Fibroblast of skin of right quadriceps (primary cell): ENCODE results near the gene CRIP1.

Experiments used
- DNase-seq: peaks from one replicate; pipeline ENCODE4 v3.0.0-alpha.2; 2013

Gene CRIP1

DNA sequence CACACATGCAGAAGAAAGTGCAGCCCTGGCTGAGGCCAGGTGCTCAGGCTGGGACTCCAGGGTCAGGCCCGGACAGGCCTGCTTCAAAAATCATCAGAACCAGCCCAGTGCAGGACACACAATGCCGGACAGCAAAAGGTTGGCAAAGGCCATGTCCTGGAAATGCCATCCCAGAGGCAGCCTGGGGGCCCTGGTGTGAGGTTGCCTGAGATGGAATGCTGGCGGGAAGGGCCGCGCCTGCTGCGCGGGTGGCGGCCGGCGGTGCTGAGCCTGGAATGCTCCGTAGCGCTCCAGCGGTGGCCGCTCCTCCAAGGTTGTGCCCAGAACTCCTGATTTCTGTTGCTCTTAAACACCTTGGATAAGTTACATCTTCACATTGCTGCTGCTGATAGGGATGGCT, 33.7 kb upstream of the CRIP1 start:
- DNase-seq: no peak

DNA sequence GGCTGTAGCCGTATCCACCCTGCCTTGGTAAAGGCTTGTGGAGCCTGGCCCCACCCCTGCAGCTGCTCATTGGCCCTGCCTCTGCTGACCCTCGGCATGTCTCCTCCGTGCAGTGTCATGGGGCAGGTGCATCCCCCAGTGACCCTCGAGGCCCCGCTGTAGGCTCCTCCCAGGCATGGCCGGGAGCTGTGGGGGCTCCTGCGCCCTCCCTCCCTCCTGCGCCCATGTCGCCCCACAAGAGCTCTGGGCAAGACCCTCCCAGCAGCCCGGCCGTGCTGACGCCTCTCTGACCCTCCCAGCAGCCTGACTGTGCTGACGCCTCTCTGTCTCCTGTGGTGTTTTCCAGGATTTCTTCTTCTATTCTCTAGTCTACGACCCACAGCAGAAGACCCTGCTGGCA, 32.8 kb upstream of the CRIP1 start:
- no peak for DNase-seq

DNA sequence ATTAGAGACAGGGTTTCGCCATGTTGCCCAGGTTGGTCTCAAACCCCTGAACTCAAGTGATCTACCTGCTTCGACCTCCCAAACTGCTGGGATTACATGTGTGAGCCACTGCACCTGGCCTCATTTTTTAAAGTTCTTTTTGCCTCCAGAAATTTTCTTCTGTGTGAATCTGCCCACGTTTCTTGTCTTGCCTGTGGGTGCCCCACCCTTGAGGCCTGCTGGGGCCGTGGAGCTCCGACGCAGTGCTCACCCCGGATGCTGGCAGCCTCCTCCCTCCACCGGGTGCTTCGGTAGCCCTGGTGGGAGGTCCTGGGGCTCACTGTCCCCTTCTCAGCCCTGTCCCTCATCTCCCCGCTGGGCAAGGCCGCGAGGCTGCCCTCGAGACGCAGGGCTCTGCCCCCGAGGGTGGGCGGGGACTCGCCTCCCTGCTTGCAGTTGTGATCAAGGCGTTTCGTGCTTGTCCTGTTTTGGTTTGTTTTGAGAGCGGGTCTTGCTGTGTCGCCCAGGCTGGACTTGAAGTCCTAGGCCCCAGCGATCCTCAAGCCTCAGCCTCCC, 31.5 kb upstream of the CRIP1 start:
- DNase-seq: no peak

DNA sequence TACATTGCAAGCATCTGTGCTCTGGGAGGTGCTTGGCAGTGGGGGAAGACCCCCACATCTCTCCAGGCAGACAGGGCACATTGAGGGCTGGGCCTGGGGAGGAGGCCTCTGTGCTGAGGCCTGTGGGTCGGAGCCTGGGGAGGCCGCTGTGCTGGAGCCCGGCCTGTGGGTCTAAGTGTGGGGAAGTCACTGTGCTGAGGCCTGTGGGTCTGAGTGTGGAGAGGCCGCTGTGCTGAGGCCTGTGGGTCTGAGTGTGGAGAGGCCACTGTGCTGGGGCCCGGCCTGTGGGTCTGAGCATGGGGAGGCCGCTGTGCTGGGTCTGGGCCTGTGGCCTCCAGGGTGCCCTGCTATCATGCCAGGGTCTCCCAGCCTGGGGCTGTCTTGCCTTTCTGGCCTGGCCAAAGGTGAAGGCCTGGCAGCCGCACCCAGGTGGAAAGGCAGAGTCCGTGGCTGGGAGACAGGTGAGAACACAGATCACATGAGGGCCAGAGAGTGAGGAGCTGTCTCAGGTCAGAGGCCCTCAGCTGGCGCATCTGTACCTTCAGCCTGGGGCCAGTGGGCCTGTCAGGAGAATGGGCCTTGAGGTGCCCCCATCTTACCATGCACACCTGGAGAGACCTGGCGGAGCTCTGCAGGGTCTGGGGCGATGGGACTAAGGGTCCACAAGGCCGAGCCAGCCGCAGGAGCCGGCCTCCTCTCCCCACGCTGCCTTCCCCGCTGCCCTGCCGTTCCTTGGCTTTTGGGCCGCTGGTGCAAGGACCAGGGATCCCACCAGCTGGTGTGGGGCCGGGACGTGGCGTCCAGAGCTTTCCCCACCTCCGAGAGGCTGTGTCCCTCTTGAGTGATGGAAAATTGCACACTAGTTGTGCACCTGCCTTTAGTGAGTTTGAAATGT, 30.7 kb upstream of the CRIP1 start:
- DNase-seq: no peak

DNA sequence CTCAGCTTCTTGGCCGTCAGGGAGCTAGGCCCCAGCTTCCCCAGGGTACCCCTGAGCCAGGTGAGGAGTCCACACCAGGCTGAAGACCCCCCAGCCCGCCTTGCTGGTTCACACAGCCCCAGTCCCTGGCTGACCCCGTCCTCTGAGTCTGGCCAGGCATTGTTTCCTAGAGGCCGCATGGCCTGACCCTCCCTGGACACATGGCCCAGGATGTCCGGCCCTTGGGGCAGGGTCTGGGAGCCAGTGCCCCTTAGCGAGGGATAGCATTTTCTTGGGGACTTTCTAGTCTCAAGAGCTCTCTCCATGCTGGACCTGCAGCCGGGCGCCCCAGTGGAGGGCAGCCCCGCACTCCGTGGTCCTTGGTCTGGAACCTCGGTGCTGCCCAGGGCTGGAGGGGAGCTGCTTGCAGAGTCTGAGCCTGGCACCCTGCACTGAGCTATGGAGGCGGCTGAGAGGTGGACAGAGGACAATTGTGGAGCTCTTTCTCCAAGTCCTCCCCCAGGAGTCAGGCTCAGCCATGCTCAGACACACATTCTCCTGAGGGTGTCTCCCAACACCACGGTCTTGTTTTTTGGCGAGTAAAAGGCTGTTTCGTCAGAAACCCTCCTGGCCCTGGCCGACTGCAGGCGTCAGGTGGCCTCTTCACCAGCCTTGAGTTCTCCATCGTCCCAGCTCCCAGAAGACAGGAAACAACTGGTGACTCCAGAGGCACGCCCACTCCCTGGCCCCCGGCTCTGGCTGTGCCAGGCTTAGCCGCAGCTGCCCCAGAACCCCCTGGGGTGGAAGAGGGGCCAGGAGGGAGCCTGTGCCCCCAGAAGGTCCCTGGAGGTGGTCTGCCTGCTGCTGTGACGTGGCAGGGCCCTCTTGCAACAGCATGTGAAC, 29.7 kb upstream of the CRIP1 start:
- no peak for DNase-seq

DNA sequence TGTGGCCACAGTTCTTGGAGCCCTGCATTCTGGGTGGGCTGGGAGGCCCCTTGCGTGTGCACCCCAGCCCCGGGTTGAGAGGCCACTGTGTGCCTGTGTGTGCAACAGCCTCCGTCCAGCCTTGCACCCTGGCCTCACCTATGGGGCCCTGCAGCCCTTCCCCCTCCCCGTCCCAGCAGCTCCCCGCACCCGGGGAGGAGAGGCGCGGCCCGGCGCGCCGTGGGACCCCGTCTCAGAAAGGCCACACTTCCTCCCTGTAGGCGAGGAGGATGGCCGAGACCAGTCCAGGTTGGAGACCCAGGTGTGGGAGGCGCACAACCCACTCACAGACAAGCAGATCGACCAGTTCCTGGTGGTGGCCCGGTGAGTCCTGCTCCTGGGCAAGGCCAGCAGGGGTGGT, 28.7 kb upstream of the CRIP1 start:
- DNase-seq: no peak

DNA sequence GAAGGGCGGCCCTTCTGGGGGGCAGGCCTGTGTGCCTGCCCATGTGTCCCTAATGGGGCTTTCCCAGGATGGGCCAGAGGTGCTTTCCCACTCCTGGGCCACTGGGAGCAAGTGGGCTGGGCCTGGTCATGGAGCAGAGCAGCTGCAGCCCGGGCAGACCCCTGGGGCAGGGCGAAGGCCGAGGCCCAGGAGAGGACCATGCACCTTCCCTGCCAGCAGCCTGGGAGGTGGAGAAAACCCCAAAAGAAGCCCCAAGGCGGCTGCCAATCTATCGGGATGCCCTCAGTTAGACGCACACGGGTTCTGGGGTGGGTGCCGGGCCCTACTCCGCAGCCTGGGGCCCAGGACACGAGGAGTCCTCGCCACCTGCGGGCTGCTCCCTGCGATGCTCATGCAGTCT, 28.1 kb upstream of the CRIP1 start:
- DNase-seq: no peak

DNA sequence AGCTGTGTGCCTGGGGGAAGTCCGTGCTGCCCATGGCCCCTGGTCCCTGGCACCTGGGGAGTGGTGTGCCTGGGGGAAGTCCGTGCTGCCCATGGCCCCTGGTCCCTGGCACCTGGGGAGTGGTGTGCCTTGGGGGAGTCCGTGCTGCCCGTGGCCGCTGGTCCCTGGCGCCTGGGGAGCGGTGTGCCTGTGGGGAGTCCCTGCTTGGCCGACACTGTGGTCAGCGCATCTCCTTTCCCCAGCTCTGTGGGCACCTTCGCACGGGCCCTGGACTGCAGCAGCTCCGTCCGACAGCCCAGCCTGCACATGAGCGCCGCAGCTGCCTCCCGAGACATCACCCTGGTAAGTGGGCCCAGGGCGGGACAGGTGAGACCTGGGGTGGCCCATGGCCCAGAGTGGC, 26.6 kb upstream of the CRIP1 start:
- DNase-seq: no peak

DNA sequence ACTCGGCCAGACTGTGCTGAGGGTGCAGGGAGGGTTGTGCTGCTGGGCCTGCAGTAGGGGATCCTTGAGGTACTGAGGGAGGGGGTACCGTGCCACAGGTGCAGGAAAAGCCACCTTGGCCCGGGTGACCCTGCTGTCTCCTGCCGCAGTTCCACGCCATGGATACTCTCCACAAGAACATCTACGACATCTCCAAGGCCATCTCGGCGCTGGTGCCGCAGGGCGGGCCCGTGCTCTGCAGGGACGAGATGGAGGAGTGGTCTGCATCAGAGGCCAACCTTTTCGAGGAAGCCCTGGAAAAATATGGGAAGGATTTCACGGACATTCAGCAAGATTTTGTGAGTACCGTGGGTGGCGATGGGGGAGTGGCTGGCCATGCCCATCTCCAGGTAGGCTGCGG, 26.1 kb upstream of the CRIP1 start:
- DNase-seq: no peak

DNA sequence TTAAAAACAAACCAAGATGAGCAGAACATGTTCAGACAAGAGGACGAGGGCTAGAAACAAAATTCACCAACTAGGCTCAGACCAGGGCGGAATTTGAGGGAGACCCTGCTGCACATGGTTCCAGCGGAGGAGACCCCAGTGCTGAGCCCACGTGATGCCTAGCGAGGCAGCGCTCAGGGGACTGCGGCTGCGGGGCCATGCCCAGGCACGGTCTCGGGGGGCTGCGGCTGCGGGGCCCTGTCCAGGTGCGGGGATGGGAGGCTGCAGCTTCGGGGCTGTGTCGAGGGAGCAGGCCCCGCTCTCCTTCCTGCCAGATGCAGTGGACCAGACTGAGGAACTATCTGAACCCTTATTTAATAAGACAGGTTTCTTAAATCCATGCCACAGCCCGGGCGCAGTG, 24.8 kb upstream of the CRIP1 start:
- no peak for DNase-seq

DNA sequence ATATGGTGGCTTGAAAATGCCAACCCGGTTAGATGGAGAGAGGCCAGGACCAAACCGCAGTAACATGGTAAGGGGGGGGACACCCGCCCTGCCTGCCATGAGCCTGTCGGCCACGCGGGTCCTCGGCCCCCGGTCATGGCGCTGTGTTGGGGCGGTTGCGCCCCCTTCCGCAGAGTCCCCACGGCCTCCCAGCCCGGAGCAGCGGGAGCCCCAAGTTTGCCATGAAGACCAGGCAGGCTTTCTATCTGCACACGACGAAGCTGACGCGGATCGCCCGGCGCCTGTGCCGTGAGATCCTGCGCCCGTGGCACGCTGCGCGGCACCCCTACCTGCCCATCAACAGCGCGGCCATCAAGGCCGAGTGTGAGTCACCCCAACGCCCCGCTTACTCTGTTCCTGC, 22.2 kb upstream of the CRIP1 start:
- DNase-seq: no peak

DNA sequence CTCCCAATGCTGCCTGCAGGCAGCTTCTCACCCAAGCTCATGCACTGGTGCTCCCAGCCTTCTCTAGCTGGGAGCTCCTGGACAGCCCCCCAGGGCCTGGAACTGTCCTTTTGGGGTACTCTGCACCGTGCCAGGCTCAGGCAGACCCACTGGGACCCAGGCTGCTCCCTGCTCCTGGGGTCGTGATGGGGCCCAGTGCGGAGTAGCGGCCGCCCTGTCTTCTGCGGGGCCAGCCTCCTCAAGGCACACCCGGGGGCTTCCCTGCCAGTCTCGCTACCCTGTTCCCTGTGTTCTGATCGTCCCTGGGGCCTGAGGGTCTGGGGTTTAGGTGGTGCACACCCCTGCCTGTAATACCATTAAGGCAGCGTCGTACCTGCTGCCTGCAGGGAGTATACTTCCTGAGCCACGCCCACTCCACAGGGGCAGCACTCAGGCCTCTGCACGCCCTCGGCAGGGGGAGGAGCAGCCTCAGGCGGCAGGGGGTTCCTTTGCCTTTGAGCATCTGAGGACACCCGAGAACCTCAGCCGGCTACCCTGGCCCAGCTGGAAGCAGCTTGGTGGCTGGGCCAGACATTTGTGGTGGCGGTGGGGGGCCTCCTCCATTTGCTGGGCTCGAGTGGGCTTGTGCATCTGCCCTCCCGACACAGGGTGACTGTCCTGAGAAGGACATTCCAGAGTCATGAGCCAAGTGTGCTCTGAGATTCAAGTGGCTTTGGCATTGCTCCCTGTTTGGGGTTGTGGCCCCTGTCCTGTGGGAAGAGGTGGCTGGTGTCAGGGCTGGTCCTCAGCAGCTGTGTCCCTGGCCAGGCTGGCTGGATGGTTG, 21.3 kb upstream of the CRIP1 start:
- no peak for DNase-seq

DNA sequence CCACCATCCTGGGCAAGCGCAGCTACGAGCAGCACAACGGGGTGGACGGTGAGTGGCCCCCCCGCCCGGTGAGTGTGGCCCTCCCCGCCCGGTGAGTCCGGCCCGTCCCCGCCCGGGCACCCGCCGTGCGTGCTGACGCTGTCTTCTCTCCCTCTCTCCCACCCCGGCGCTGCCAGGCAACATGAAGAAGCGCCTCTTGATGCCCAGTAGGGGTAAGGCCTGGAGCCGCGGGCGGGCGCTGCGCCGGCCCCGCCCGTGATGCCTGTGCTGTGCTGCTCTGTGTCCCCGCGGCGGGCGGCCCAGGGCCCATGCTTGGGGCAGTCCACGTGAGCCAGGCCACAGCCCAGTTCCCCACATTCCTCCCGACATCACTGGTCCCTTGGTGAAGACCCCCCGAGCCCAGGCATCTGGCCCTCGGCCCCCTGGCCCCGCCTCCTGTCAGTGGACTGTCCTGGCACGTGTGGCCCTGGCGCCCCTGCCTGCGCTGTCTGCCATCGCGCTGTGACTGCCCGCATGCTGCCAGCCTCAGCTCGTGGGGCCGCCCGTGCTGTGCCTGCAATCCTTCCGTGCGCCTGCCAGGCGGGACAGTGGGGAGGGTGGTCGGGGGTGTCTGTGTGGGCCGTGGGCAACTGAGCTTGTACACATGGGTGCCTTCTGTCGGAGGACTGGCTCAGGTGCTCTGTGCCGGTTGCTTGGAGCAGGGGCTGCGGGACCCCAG, 20.0 kb upstream of the CRIP1 start:
- DNase-seq: no peak

DNA sequence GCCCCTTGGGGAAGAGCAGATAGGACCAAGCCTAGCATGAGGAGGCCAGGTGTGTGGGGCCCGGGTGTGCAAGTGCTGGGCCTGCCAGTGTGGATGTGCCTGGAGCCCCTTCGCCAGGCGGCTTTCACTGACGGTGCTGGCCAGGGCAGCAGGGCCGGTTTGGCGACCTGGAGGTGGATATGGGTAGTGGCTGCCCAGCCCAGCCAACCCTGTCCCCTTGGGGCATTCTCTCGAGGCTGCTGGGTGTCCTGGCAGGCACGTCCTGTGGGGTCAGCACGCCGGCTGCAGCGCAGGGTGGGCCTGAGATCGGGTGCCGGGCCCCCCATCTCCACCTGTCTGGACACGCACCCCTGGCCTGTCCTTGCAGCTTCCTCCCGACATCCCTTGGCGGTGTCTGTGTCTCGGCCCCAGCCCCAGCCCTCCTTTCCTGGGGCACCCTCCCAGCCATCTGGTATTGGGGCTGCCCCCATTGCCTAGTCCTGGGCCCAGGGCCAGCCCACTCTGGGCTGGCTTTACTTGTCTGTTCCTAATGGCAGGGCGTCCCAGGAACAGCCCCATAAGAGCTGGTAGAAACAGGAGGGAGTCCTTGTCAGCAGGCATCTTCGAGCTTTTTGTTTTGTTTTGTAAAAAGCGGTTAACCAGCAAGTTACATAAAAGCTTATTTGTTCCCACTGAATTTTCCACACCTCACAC, 19.3 kb upstream of the CRIP1 start:
- DNase-seq: no peak

DNA sequence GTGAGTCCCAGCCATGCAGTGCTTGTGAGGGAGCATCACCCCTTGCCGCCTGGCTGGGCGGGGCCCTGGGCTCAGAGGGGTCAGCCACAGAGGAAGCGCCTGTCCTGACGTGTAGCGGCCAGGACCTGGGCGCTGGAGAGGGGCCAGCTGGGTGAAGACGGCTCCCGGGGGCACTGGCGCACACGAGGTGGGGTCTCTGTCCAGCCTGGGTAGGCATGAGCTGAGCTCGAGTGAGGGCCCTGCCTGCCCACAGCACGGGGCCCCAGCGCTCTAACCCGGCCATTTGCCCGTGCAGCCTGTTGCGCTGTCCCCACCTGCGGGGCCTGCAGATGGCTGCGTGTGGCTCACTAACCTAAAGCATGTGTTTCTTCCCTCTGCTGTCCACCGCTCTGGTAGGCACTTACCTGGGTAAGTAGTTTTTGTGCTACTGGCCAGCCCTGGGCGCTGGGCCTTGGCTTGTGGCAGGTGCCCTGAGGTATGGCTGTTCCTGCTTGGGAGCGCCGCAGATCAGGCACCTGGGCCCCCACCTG, 18.7 kb upstream of the CRIP1 start:
- DNase-seq: no peak

DNA sequence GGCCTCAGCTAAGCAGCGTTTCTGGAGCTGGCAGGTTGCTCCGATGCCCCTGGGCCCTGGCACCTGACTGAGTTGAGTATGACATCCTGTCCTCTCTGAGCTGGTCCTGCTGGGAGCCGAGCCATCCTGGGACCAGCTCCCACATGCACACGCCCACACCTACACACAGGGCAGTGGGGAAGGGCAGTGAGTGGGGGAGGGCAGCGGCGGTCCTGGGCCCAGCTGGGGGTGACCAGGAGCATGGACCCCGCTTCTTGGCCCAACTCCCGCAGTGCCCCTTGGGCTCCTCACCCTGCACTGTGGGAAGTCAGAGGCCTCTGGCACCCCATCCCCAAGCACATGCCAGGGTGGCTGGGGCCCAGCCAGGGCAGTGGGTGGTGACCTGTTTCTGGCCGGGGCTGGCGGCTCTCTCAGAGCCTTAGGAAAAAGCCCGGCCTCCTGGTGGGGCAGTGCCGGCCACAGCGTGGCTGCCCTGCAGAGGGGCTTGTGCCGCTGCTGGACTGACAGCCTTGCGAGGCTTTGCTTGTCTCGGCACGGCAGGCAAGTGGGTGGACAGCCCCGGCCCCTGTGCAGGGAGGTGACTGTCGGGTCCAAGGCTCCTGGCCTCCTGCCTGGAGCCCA, 18.0 kb upstream of the CRIP1 start:
- no peak for DNase-seq

DNA sequence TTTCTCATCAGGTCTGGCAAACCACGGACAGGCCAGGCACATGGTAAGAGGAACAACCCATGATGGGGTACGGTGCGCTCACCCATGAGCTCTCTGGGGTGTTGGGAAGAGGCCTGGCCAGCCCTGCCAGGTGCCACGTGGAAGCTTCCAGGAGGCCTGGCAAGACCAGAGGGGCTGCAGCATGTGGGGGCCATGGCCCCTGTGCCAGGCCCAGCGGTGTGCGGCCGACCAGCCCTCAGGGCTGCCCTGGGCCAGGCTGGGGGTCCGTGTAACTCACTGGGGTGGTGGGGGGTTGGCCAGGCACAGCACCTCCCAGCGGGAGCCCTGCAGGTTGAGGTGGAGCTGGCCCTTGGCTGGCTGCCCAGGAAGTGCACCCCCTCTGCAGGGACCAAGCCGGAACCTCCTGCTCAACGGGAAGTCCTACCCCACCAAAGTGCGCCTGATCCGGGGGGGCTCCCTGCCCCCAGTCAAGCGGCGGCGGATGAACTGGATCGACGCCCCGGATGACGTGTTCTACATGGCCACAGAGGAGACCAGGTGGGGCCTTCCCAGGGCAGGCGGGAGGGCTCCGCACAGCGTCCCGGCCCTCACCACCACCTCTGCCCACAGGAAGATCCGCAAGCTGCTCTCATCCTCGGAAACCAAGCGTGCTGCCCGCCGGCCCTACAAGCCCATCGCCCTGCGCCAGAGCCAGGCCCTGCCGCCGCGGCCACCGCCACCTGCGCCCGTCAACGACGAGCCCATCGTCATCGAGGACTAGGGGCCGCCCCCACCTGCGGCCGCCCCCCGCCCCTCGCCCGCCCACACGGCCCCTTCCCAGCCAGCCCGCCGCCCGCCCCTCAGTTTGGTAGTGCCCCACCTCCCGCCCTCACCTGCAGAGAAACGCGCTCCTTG, 17.0 kb upstream of the CRIP1 start:
- no peak for DNase-seq

DNA sequence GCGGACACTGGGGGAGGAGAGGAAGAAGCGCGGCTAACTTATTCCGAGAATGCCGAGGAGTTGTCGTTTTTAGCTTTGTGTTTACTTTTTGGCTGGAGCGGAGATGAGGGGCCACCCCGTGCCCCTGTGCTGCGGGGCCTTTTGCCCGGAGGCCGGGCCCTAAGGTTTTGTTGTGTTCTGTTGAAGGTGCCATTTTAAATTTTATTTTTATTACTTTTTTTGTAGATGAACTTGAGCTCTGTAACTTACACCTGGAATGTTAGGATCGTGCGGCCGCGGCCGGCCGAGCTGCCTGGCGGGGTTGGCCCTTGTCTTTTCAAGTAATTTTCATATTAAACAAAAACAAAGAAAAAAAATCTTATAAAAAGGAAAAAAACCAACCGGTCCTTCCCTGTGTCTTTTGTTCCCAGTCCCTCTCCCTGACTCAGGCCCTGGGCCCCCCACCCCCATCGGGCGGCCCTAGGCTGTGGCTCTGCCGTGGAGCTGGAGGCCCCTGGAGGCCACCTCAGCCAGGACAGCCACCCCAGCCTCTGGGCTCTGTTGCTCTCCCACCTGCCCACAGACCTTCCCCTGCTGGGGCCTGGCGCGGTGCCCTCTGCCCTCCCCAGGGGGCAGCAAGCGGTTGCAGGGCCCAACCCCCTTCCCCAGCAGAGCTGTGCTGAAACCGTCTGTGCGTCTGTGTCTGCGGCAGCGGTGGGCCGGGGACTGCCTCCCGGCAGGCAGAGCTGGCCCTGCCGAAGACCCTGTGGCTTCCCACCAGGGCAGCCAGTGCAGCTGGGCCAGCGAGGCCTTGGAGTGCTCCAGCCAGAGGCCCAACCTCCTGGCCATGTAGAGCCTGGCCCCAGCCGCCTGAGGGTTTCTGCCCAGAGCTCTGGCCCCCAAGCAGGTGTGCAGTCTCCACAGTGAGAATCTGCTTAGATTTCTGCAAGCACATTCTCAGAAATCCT, 16.1 kb upstream of the CRIP1 start:
- no peak for DNase-seq
